ENCODE measurements around the gene BSG.
A peak's percentile ranks its signal among the peaks of the same experiment; 100 is the strongest.
"Not testable (repeated sequence)": the region's sequence is repeated elsewhere in the genome, so short reads cannot be mapped to it uniquely, and the experiment has no call there.

BSG gene

DNA sequence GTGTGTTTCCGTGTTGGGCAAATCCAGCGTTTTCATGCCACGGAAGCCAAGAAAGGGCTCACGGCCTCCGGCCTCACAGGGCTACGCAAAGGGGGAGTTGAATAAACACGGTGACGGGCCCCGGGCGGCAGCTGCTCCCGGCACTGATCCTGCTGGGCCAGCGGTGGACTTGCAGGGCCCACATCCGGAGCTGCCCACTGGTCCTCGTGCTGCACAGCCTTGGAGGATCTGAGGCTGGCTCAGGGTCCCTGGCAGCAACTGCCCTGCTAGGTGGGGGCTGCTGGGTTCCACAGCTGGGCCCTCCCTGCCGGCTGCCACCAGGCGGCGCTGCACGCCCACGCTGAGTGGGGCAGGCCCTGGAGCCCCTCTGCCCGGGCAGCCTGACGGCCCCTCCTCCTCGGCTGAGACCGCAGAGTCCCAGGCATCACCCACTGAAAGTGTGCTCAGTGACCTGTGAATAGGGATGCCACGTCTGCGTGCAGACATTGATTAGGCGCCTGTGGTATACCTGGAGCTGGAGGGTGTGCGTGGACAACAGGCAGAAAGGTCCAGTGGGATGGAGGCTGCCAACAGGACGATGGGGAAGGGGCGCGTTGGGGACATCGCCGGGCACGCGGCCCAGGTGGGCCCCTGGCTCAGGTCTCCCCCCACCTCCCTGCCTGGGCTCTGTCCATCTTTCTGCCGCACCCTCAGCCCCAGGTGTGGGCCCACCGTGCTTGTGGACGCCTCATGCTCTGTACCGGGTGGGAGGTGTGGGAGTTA, 12.0 kb downstream of the BSG start:
- H3K4me1 ChIP-seq (ENCODE audit: control insufficient read depth, insufficient read depth, low read length): peaks cover 21% of the 10 kb centered on the region
- no peak overlapping the region for H3K4me3 ChIP-seq (ENCODE audit: low read length)
- DNase-seq (ENCODE audit: low read depth): peak; percentile 66
- H3K36me3 ChIP-seq (ENCODE audit: control insufficient read depth, insufficient read depth, low read length, severe bottlenecking): peaks cover 36% of the 10 kb centered on the region
- H3K9me3 ChIP-seq (ENCODE audit: control insufficient read depth, low read length): no peaks in the 10 kb centered on the region
- H3K9ac ChIP-seq (ENCODE audit: low read length): no peak overlapping the region
- no peaks in the 10 kb centered on the region for H3K27me3 ChIP-seq (replicated peaks; ENCODE audit: control insufficient read depth, insufficient read depth, low read length)

DNA sequence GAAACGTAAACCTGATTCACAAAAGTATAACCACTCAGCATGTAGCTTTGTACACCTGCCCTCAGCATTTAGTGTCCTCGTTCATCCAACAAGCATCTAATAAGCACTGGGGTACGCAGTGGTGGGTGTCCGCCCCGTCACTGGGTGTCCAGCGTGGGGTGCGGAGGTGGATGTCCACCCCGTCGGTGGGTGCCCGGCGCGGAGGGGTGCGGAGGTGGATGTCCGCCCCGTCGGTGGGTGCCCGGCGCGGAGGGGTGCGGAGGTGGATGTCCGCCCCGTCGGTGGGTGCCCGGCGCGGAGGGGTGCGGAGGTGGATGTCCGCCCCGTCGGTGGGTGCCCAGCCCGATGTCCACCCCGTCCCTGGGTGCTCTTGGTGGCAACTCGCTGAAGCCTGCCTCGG, 12.8 kb downstream of the BSG start:
- H3K4me1 ChIP-seq (ENCODE audit: control insufficient read depth, insufficient read depth, low read length): peaks cover 21% of the 10 kb centered on the region
- H3K36me3 ChIP-seq (ENCODE audit: control insufficient read depth, insufficient read depth, low read length, severe bottlenecking): peaks cover 28% of the 10 kb centered on the region
- not testable (repeated sequence) for H3K4me3 ChIP-seq (ENCODE audit: low read length); H3K9me3 ChIP-seq (ENCODE audit: control insufficient read depth, low read length); H3K9ac ChIP-seq (ENCODE audit: low read length); DNase-seq (ENCODE audit: low read depth); H3K27me3 ChIP-seq (replicated peaks; ENCODE audit: control insufficient read depth, insufficient read depth, low read length)

DNA sequence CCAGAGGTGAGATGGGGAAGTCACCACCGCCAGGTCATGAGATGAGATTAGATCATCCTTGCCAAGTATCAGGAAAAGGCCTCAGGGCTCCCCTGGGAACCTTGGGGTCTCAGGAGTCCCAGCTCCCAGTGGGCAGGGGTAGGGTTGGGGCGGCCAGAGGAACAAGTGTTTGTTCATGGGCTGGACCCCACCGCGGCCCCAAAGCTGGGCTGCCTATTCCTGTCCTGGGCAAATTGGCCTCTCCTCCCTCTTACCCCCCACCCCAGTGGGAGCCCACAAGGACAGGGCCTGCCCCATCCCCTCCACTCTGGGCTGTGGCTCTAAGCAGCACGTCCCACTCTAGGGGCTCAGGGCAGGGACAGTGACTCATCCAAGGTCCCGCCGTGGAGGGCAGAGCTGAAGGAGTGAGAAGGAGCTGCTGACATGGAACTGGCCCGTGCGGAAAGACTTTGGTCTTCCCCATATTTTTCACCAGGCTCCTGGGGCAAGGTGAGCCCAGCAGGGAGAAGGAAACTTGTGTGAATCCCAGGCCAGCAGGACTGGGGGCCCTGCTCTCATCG, 13.2 kb downstream of the BSG start:
- no peak overlapping the region for H3K9ac ChIP-seq (ENCODE audit: low read length)
- H3K4me1 ChIP-seq (ENCODE audit: control insufficient read depth, insufficient read depth, low read length): peaks cover 21% of the 10 kb centered on the region
- no peaks in the 10 kb centered on the region for H3K9me3 ChIP-seq (ENCODE audit: control insufficient read depth, low read length)
- no peaks in the 10 kb centered on the region for H3K27me3 ChIP-seq (replicated peaks; ENCODE audit: control insufficient read depth, insufficient read depth, low read length)
- no peak overlapping the region for H3K4me3 ChIP-seq (ENCODE audit: low read length)
- DNase-seq (ENCODE audit: low read depth): no peak
- peaks cover 23% of the 10 kb centered on the region for H3K36me3 ChIP-seq (ENCODE audit: control insufficient read depth, insufficient read depth, low read length, severe bottlenecking)

DNA sequence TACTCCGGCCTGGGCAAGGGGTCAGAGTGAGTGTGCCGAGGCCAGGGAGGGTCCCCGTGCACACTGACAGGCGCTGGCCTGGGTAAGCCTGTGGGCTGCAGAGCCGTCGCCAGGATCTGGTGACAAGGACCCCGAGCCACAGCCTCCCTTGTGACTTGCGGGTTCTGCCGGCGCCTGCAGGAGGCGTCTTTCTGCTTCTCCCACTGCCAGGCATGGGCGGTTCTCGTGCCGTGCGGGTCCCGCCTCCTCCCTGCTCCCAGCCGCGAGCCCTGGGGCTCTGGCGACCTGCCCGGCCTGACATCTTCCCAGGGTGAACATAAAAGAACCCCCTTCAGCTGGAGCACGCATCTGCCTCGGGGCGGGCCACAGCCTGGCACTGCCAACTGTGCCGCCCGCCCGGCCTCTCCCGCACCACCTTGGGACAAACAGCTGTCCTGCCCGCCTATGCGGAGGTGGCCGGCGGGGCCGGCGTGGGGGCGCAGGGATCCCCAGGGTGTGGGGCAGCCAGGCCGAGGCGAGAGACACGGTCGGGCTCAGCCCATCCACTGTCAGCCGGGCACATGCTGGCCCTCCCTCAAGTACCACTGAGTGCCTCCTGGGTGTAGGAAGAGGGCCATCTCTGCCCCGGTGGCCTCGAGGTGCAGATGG, 15.8 kb downstream of the BSG start:
- peak; percentile 93 for DNase-seq (ENCODE audit: low read depth)
- H3K36me3 ChIP-seq (ENCODE audit: control insufficient read depth, insufficient read depth, low read length, severe bottlenecking): peaks cover 5% of the 10 kb centered on the region

DNA sequence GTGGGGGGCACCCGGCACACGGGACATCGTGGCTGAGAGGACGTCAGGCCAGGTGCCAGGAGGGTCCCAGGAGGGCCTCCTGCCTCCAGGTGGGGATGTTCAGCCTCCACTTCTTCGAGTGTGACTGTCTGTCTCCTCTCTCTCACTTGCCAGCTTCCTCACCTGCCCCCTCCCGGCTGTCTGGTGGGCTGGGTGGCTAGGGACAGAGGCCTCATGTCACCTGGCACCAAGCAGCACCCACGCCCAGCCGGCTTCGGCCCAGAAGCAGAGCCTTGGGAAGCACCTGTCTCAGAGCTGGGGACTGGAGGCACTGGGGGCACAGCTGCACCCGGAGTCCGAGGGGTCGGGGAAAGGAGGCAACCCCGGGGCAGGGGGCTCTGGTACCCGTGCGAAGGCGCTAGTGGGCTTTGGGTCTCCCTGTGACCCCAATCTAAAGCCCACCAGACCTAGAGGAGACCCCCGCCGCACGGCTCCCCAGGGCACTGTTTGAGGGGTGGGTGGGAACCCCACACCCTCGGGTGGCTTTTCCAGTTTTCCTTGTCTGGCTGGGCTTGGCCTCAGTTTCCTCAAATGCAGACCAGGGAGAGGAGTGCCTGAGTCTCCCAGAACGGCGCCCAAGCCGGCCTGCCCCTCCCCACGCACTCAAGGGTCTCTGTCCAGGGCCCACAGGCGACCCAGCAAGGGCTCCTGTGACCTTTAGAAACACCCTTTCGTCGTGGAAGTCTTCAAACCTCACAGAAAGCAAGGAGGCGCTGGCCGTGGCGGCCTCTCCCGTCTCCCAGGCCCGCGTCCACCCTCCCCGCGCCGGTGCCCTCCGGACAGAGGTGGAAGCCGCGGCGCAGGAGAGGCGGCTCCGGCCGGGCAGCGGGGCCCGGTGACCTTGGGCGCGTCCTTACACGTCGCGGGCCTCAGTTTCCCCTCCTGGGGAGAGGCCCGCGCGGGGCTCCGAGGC, 16.6 kb downstream of the BSG start:
- Histone ChIP-seq H3K4me1 (ENCODE audit: control insufficient read depth, insufficient read depth, low read length) (peaks cover 8% of the 10 kb centered on the region), H3K9ac (ENCODE audit: low read length) (no peak overlapping the region), H3K36me3 (ENCODE audit: control insufficient read depth, insufficient read depth, low read length, severe bottlenecking) (no peaks in the 10 kb centered on the region), H3K9me3 (ENCODE audit: control insufficient read depth, low read length) (no peaks in the 10 kb centered on the region), H3K4me3 (ENCODE audit: low read length) (no peak overlapping the region), H3K27me3 (replicated peaks; ENCODE audit: control insufficient read depth, insufficient read depth, low read length) (peaks cover 5% of the 10 kb centered on the region)
- DNase-seq (ENCODE audit: low read depth): peak; percentile 34

More for the DNA sequence above, 15.8 kb downstream of the BSG start:
- Histone ChIP-seq H3K9me3 (ENCODE audit: control insufficient read depth, low read length) (no peaks in the 10 kb centered on the region), H3K27me3 (replicated peaks; ENCODE audit: control insufficient read depth, insufficient read depth, low read length) (peaks cover 5% of the 10 kb centered on the region), H3K4me1 (ENCODE audit: control insufficient read depth, insufficient read depth, low read length) (peaks cover 14% of the 10 kb centered on the region), H3K9ac (ENCODE audit: low read length) (no peak overlapping the region), H3K4me3 (ENCODE audit: low read length) (no peak overlapping the region)

DNA sequence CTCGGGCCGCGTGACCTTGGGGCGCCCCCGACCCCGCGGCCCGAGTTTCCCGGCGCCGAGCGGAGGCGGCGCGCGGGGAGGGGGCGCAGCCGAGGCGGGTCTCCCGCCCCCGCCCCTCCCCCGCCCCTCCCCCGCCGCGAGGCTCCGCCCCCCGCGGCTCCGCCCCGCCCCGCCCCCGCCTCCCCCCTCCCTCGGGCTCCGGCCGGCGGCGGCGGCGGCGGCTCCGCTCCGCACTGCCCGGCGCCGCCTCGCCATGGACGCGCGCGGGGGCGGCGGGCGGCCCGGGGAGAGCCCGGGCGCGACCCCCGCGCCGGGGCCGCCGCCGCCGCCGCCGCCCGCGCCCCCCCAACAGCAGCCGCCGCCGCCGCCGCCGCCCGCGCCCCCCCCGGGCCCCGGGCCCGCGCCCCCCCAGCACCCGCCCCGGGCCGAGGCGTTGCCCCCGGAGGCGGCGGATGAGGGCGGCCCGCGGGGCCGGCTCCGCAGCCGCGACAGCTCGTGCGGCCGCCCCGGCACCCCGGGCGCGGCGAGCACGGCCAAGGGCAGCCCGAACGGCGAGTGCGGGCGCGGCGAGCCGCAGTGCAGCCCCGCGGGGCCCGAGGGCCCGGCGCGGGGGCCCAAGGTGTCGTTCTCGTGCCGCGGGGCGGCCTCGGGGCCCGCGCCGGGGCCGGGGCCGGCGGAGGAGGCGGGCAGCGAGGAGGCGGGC, 17.4 kb downstream of the BSG start, which contains the start of gene HCN2:
Gene HCN2, plus strand, starts transcription at position 189 of the 703 bp plus-strand sequence. Its CDS starts 65 bp downstream, at position 254.
- Histone ChIP-seq H3K9me3 (ENCODE audit: control insufficient read depth, low read length) (no peaks in the 10 kb centered on the region), H3K27me3 (replicated peaks; ENCODE audit: control insufficient read depth, insufficient read depth, low read length) (peaks cover 5% of the 10 kb centered on the region), H3K9ac (ENCODE audit: low read length) (no peak within 1 kb of the TSS), H3K36me3 (ENCODE audit: control insufficient read depth, insufficient read depth, low read length, severe bottlenecking) (no peaks in the 10 kb centered on the region), H3K4me3 (ENCODE audit: low read length) (no peak within 1 kb of the TSS), H3K4me1 (ENCODE audit: control insufficient read depth, insufficient read depth, low read length) (peaks cover 6% of the 10 kb centered on the region)
- DNase-seq (ENCODE audit: low read depth): peak; percentile 53

DNA sequence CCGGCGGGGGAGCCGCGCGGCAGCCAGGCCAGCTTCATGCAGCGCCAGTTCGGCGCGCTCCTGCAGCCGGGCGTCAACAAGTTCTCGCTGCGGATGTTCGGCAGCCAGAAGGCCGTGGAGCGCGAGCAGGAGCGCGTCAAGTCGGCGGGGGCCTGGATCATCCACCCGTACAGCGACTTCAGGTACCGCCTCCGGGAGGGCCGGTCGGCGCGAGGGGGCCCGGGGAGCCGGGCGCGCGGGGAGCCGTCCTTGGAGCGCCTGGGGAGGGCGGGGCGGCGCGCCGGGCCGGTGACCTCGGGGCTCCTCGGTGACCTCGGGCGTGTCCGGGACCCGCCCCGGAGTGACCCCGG, 18.0 kb downstream of the BSG start:
- no peaks in the 10 kb centered on the region for H3K9me3 ChIP-seq (ENCODE audit: control insufficient read depth, low read length)
- H3K36me3 ChIP-seq (ENCODE audit: control insufficient read depth, insufficient read depth, low read length, severe bottlenecking): no peaks in the 10 kb centered on the region
- peaks cover 6% of the 10 kb centered on the region for H3K4me1 ChIP-seq (ENCODE audit: control insufficient read depth, insufficient read depth, low read length)
- H3K4me3 ChIP-seq (ENCODE audit: low read length): no peak overlapping the region
- no peak overlapping the region for H3K9ac ChIP-seq (ENCODE audit: low read length)
- peak; percentile 58 for DNase-seq (ENCODE audit: low read depth)
- H3K27me3 ChIP-seq (replicated peaks; ENCODE audit: control insufficient read depth, insufficient read depth, low read length): peaks cover 5% of the 10 kb centered on the region

DNA sequence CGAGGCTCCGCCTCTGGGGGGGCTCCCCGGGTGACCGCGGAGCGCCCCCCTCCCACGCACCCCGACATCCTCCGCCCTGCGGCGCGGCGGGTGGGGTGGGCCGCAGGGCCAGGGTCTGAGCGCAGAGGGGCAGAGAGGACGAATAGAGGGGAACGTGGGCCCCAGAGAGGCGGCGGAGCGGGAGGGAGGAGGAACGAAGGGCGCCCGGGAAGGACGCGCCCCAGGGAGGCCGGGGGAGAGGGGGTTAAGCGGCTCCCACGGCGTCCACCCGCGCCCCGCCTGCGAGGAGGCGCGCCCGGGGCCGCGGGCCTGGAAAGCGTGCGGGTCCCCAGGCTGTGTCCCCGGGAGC, 18.3 kb downstream of the BSG start:
- H3K27me3 ChIP-seq (replicated peaks; ENCODE audit: control insufficient read depth, insufficient read depth, low read length): peaks cover 5% of the 10 kb centered on the region
- DNase-seq (ENCODE audit: low read depth): no peak
- no peaks in the 10 kb centered on the region for H3K36me3 ChIP-seq (ENCODE audit: control insufficient read depth, insufficient read depth, low read length, severe bottlenecking)
- no peaks in the 10 kb centered on the region for H3K9me3 ChIP-seq (ENCODE audit: control insufficient read depth, low read length)
- H3K4me3 ChIP-seq (ENCODE audit: low read length): no peak overlapping the region
- H3K4me1 ChIP-seq (ENCODE audit: control insufficient read depth, insufficient read depth, low read length): peaks cover 6% of the 10 kb centered on the region
- no peak overlapping the region for H3K9ac ChIP-seq (ENCODE audit: low read length)

DNA sequence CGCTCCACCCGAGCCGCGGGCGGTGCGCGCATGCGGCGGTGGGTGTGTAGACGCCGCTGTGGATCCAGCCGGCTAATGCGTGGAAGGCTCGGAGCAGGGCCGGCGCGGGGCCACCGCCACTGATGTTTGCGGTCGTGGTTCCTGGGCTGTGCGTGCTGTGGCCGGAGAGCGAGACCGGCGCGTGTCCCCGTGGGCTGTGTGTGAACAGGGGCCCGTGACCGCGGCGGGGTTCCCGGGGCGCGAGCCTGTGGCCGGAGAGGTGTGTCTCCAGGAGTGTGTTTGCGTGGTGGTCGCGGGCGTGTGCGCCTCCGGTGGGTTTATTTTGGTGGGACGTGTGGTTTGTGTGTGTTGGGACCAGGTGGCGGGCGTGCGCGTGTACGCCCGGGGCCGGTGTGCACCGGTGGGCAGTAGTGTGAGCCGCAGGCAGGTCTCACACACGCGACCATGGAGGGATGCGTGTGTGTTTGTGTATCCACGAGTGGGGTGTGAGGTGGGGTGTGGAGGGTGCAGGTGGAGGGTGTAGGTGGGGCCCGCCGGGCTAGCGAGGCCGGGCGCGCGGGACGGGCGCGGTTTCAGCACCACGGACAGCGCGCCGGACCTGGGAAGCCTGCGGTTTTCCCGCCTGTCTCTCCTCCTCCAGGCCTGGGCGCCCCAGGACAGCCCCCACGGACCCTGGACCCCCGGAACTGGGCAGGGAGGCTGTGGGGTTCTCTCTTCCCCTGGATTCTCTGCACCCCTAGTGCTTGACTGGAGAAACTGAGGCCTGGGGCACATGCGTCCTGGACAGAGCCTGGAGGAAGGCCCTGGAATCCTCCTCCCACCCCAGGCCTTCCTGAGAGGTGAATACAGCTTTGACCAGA, 18.9 kb downstream of the BSG start:
- DNase-seq (ENCODE audit: low read depth): peak; percentile 71
- peaks cover 8% of the 10 kb centered on the region for H3K27me3 ChIP-seq (replicated peaks; ENCODE audit: control insufficient read depth, insufficient read depth, low read length)
- no peaks in the 10 kb centered on the region for H3K36me3 ChIP-seq (ENCODE audit: control insufficient read depth, insufficient read depth, low read length, severe bottlenecking)
- no peak overlapping the region for H3K9ac ChIP-seq (ENCODE audit: low read length)
- no peak overlapping the region for H3K4me3 ChIP-seq (ENCODE audit: low read length)
- peaks cover 6% of the 10 kb centered on the region for H3K4me1 ChIP-seq (ENCODE audit: control insufficient read depth, insufficient read depth, low read length)
- no peaks in the 10 kb centered on the region for H3K9me3 ChIP-seq (ENCODE audit: control insufficient read depth, low read length)

DNA sequence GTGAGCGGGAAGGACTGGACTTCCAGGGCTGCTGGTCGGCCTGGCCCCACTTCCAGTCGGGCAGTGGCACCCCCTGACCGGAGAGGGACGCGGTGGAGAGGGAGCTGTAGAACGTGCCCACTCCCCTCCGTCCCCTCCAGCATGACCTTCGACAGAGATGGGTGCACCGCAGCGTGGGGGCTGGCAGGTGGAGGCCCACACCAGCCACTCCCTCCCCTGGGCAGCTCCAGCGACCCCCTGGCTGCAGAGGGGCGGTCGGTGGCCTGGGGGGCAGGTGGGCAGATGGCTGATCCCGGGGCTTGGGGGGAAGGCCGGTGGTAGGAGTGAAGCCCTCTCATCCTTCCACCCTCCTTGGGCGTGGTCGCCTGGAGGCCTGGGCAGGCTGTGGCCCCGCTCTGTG, 19.7 kb downstream of the BSG start:
- Histone ChIP-seq H3K9me3 (ENCODE audit: control insufficient read depth, low read length) (no peaks in the 10 kb centered on the region), H3K4me1 (ENCODE audit: control insufficient read depth, insufficient read depth, low read length) (peaks cover 6% of the 10 kb centered on the region), H3K27me3 (replicated peaks; ENCODE audit: control insufficient read depth, insufficient read depth, low read length) (peaks cover 16% of the 10 kb centered on the region), H3K4me3 (ENCODE audit: low read length) (no peak overlapping the region), H3K9ac (ENCODE audit: low read length) (no peak overlapping the region), H3K36me3 (ENCODE audit: control insufficient read depth, insufficient read depth, low read length, severe bottlenecking) (no peaks in the 10 kb centered on the region)
- DNase-seq (ENCODE audit: low read depth): no peak
